GM23248 (cell line): ENCODE results near the gene TADA1. TPM values are rescaled to one million over a fixed set of nuclear protein-coding genes. Genes with fewer than 3 reads are reported as not detected.

Experiments used
- DNase-seq: peaks from one replicate; pipeline ENCODE4 v3.0.0-alpha.2; 2015
- H2AFZ ChIP-seq: fragments of 200-600 bp; sonication (generic); 2 replicates; pipeline ENCODE4 v1.6.1; 2016; ENCODE audit warnings: antibody characterized with exemption
- H3F3A ChIP-seq: fragments of 200-600 bp; sonication (generic); 2 replicates; pipeline ENCODE4 v1.6.1; 2016; ENCODE audit warnings: mild to moderate bottlenecking, antibody characterized with exemption, mixed run types; ENCODE audit not compliant: insufficient read depth
- H3K27ac ChIP-seq: fragments of 200-600 bp; sonication (generic); 2 replicates; pipeline ENCODE4 v1.5.1; 2016; ENCODE audit warnings: mild to moderate bottlenecking
- H3K27me3 ChIP-seq: fragments of 200-600 bp; sonication (generic); replicated peaks from 2 replicates; pipeline ENCODE4 v1.6.1; 2016; ENCODE audit warnings: mild to moderate bottlenecking; ENCODE audit not compliant: insufficient read depth
- H3K36me3 ChIP-seq: fragments of 200-600 bp; sonication (generic); 2 replicates; pipeline ENCODE4 v1.6.1; 2016; ENCODE audit warnings: low read depth, mild to moderate bottlenecking
- H3K4me1 ChIP-seq: fragments of 200-600 bp; sonication (generic); 2 replicates; pipeline ENCODE4 v1.6.1; 2016; ENCODE audit warnings: mild to moderate bottlenecking; ENCODE audit not compliant: insufficient read depth
- H3K4me2 ChIP-seq: fragments of 200-600 bp; sonication (generic); one replicate; pipeline ENCODE4 v1.6.1; 2016; ENCODE audit warnings: mild to moderate bottlenecking; ENCODE audit not compliant: unreplicated experiment
- H3K4me3 ChIP-seq: fragments of 200-600 bp; sonication (generic); 2 replicates; pipeline ENCODE4 v1.5.1; 2016; ENCODE audit warnings: mild to moderate bottlenecking
- H3K79me2 ChIP-seq: fragments of 200-600 bp; sonication (generic); 2 replicates; pipeline ENCODE4 v1.6.1; 2016; ENCODE audit warnings: mild to moderate bottlenecking; ENCODE audit not compliant: insufficient read depth
- H3K9ac ChIP-seq: fragments of 200-600 bp; sonication (generic); 2 replicates; pipeline ENCODE4 v1.6.1; 2016; ENCODE audit warnings: mild to moderate bottlenecking
- H3K9me2 ChIP-seq: fragments of 200-600 bp; sonication (generic); 2 replicates; pipeline ENCODE4 v1.6.1; 2016; ENCODE audit warnings: mixed run types, mild to moderate bottlenecking, moderate library complexity; ENCODE audit not compliant: insufficient read depth
- H3K9me3 ChIP-seq: fragments of 200-600 bp; sonication (generic); one replicate; pipeline ENCODE4 v1.6.1; 2017; ENCODE audit warnings: low read depth
- H4K20me1 ChIP-seq: fragments of 200-600 bp; sonication (generic); 2 replicates; pipeline ENCODE4 v1.6.0; 2016; ENCODE audit not compliant: insufficient read depth
- EZH2 ChIP-seq: fragments of 200-600 bp; sonication (generic); IDR thresholded peaks from 2 replicates; pipeline ENCODE4 v1.6.1; 2018; ENCODE audit warnings: antibody characterized with exemption, mild to moderate bottlenecking; ENCODE audit not compliant: insufficient read depth, poor library complexity, severe bottlenecking
- EZH2phosphoT487 ChIP-seq: fragments of 200-600 bp; sonication (generic); IDR thresholded peaks from 2 replicates; pipeline ENCODE4 v1.6.1; 2018; ENCODE audit warnings: antibody characterized with exemption, moderate library complexity, mild to moderate bottlenecking, low read depth; ENCODE audit not compliant: insufficient read depth
- WGBS, 2 experiments: methylation state at CpG; one replicate each; pipeline ENCODE4 v1.1.6; 2015 to 2017; ENCODE audit warnings: low lambda C conversion rate in 2 of 2, low coverage in 1 of 2; ENCODE audit errors: missing lambda C conversion rate in 2 of 2; 5-methylcytosine and 5-hydroxymethylcytosine counted together
- in situ Hi-C: fragments of 300-500 bp; cut with MboI; formaldehyde crosslinking; loops from 2 replicates; pipeline ENCODE4 v1.15.0; 2020
- polyA plus RNA-seq: library from polyadenylated mRNA; unstranded; fragments of >200 nt; fragmentation: Nextera tagmentation; extraction: Ambion mirVana; gene quantifications from 2 replicates; pipeline ENCODE4 v1.2.1, GENCODE V29; 2016
- total RNA-seq: library from RNA; depleted of rRNA; stranded (reverse); fragments of >200 nt; shearing (Covaris generic); gene quantifications from 2 replicates; pipeline ENCODE4 v1.2.3, GENCODE V29; 2014

TADA1 gene
- total and polyA plus RNA-seq, 2 experiments from 2014 or later, result 7.0 to 9.9 TPM

GRCh38 chr1:166918956-166919316 lies 42.9 kb upstream of the TADA1 start:
- Histone ChIP-seq H3K79me2 (no peaks in the 10 kb centered on the region), H3K36me3 (no peaks in the 10 kb centered on the region), H3K4me2 (no peak overlapping the region), H2AFZ (no peak overlapping the region), H3K9me2 (no peaks in the 10 kb centered on the region), H3K4me3 (no peak overlapping the region), H3K4me1 (no peaks in the 10 kb centered on the region), H4K20me1 (no peaks in the 10 kb centered on the region), H3K27me3 (peaks cover 65% of the 10 kb centered on the region), H3F3A (no peaks in the 10 kb centered on the region), H3K27ac (no peak overlapping the region), H3K9ac (no peak overlapping the region), H3K9me3 (no peaks in the 10 kb centered on the region)
- TF ChIP-seq EZH2 (no peak), EZH2phosphoT487 (no peak)
- in situ Hi-C loops, result no loop called here
- DNase-seq, result no peak
- 16 to 23% methylated on average over 2 of the region's 2 CpGs for WGBS, 2 experiments

DNA sequence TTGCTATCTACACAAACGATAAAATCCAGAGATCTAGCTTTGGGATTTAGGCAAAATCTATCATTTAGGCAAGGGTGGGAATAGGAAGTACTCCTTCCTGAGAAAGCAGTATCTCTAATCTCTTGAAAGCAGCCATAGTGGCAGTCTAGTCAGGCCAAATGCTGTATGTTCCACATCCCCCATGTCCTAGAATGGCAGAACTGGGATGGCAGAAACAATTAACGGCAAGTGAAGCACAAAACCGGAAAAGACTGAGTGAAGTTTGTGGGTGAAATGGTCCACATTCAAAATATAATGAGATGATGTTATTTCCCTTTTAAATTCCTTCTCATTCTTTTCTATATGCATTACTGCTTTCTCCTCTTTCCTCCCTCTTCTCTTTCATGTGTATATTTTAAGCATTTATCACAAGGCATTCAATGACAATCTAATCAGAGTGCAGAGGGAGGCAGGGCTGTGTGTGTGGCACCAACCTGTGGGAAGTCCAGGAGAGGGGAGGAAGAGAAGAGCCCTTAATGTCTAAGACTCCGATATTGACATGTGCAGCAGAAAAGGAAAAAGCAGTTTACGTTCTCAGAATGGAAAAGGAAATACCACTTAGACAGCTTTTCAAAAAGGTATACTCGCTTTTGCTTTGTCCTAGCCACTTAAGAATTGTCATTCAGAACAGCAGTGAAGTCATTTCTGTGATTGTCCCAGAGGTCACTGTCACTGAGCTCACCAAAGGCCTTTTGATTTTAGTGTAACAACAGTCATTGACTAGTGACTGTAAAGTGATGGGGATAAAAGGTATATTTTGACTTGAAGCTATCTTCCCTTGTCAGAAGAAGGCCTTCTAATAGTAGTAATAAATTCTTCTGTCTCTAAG lies 42.3 kb upstream of the TADA1 start:
- no peak for DNase-seq
- in situ Hi-C loops, result no loop called here
- Histone ChIP-seq H3K4me1 (no peaks in the 10 kb centered on the region), H3K79me2 (no peaks in the 10 kb centered on the region), H3F3A (no peaks in the 10 kb centered on the region), H3K27me3 (peaks cover 65% of the 10 kb centered on the region), H3K9ac (no peak overlapping the region), H3K9me3 (no peaks in the 10 kb centered on the region), H3K27ac (no peak overlapping the region), H3K4me3 (no peak overlapping the region), H4K20me1 (no peaks in the 10 kb centered on the region), H3K9me2 (no peaks in the 10 kb centered on the region), H3K4me2 (no peak overlapping the region), H3K36me3 (no peaks in the 10 kb centered on the region), H2AFZ (no peak overlapping the region)
- 31 to 32% methylated on average over 6 of the region's 6 CpGs for WGBS, 2 experiments
- no peak for TF ChIP-seq EZH2
- no peak for TF ChIP-seq EZH2phosphoT487

DNA sequence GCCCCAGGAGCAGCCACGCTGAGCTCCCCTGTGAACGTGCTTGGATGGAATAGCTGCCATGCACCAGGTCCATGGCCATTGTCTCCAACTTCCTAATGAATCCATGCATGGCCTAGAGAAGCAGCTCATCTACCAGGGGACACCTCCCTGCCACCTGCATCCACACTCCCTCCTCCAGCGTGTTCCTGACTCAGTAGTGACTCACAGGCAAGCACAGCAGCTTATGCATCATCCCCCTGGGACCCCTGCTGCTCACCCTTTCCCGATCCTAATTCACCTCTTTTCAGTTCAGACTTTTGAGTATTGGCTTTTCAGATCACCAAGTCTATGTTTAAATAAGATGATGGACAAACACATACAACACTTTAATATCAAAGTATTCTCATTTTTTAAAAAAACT lies 39.9 kb upstream of the TADA1 start:
- Histone ChIP-seq H3K4me1 (no peaks in the 10 kb centered on the region), H3K27ac (no peak overlapping the region), H3K9me2 (no peaks in the 10 kb centered on the region), H3F3A (no peaks in the 10 kb centered on the region), H4K20me1 (no peaks in the 10 kb centered on the region), H3K27me3 (peaks cover 51% of the 10 kb centered on the region), H3K36me3 (no peaks in the 10 kb centered on the region), H2AFZ (no peak overlapping the region), H3K4me3 (no peak overlapping the region), H3K9ac (no peak overlapping the region), H3K79me2 (no peaks in the 10 kb centered on the region), H3K4me2 (no peak overlapping the region), H3K9me3 (no peaks in the 10 kb centered on the region)
- in situ Hi-C loops, result no loop called here
- peak; percentile 38 for DNase-seq
- TF ChIP-seq EZH2, result no peak
- TF ChIP-seq EZH2phosphoT487, result no peak
- 32 to 37% methylated on average over 4 of the region's 4 CpGs for WGBS, 2 experiments

- Histone ChIP-seq H3K4me1 (no peaks in the 10 kb centered on the region), H3F3A (no peaks in the 10 kb centered on the region), H3K9ac (no peak overlapping the region), H3K9me3 (no peaks in the 10 kb centered on the region), H3K4me2 (no peak overlapping the region), H3K27ac (no peak overlapping the region), H3K9me2 (no peaks in the 10 kb centered on the region), H2AFZ (no peak overlapping the region), H3K4me3 (no peak overlapping the region), H3K27me3 (peaks cover 42% of the 10 kb centered on the region), H3K79me2 (no peaks in the 10 kb centered on the region), H3K36me3 (no peaks in the 10 kb centered on the region), H4K20me1 (no peaks in the 10 kb centered on the region)
- 70 to 75% methylated on average over 1 of the region's 1 CpG for WGBS, 2 experiments
- in situ Hi-C loops, result no loop called here
- TF ChIP-seq EZH2, result no peak
- TF ChIP-seq EZH2phosphoT487, result no peak
- DNase-seq, result no peak
These were observed 39.0 kb upstream of the TADA1 start for GRCh38 chr1:166915042-166915441.
